ENCODE results near the gene EDDM13. TPM values are rescaled to one million over a fixed set of nuclear protein-coding genes. Genes with fewer than 3 reads are reported as not detected.

The EDDM13 gene
- total RNA-seq, 1 donor from 2014 or later, result not detected

DNA sequence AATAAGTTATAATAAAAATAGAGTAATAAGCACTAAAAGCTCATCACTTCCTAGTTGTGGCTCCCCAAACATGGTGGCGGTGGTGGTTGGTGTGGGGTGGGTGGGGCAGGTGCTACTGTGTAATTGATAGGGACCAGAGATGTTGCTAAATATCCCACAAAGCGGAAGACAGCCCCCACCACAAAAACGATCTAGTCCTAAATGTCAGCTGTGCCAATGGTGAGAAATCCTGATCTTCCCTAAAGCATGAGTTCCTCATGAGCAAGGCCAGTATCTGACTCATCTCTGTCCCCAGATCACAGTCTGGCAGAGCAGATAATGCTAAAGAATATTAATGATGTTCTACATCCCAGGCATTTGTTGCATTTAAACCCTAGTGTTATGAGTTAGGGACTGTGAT lies 1.9 kb upstream of the EDDM13 start:
- Histone ChIP-seq H3K79me2 (ENCODE audit: low read depth) (no peaks in the 10 kb centered on the region), H3F3A (ENCODE audit: low read depth) (no peaks in the 10 kb centered on the region), H3K9me3 (ENCODE audit: low read depth) (no peaks in the 10 kb centered on the region), H3K27ac (no peak overlapping the region), H3K36me3 (no peaks in the 10 kb centered on the region), H3K4me2 (no peak overlapping the region), H2AFZ (replicated peaks) (no peak overlapping the region), H3K27me3 (no peaks in the 10 kb centered on the region), H3K9ac (no peak overlapping the region), H4K20me1 (ENCODE audit: low read depth) (no peaks in the 10 kb centered on the region), H3K4me3 (no peak overlapping the region), H3K4me1 (no peaks in the 10 kb centered on the region)
- TF ChIP-seq EZH2 (IDR thresholded peaks at IDR 0.05) (no peak), CTCF (IDR thresholded peaks at IDR 0.05) (no peak), EZH2phosphoT487 (IDR thresholded peaks at IDR 0.05) (no peak)
- no peak overlapping the region for H3K4me3 Mint-ChIP-seq
- peaks cover 9% of the 10 kb centered on the region for H3K4me1 Mint-ChIP-seq
- no peak overlapping the region for H3K27ac Mint-ChIP-seq
- H3K27me3 Mint-ChIP-seq (ENCODE audit: insufficient read depth, low read depth), result no peaks in the 10 kb centered on the region
- DNase-seq (ENCODE audit: low spot score), result no peak
- H3K9me3 Mint-ChIP-seq, result no peaks in the 10 kb centered on the region
- H3K36me3 Mint-ChIP-seq, result peaks cover 2% of the 10 kb centered on the region

GRCh38 chr19:56271151-56271550 lies 1.4 kb upstream of the EDDM13 start:
- TF ChIP-seq EZH2 (IDR thresholded peaks at IDR 0.05) (no peak), CTCF (IDR thresholded peaks at IDR 0.05) (no peak), EZH2phosphoT487 (IDR thresholded peaks at IDR 0.05) (no peak)
- H3K4me3 Mint-ChIP-seq, result no peak overlapping the region
- no peaks in the 10 kb centered on the region for H3F3A ChIP-seq (ENCODE audit: low read depth)
- H2AFZ ChIP-seq (replicated peaks), result no peak overlapping the region
- H3K9ac ChIP-seq, result no peak overlapping the region
- H3K4me1 Mint-ChIP-seq, result peaks cover 9% of the 10 kb centered on the region
- no peak overlapping the region for H3K27ac Mint-ChIP-seq
- H3K36me3 Mint-ChIP-seq, result peaks cover 5% of the 10 kb centered on the region
- no peaks in the 10 kb centered on the region for H3K27me3 Mint-ChIP-seq (ENCODE audit: insufficient read depth, low read depth)
- H3K4me1 ChIP-seq, result no peaks in the 10 kb centered on the region
- H3K79me2 ChIP-seq (ENCODE audit: low read depth), result no peaks in the 10 kb centered on the region
- H3K4me3 ChIP-seq, result no peak overlapping the region
- no peaks in the 10 kb centered on the region for H3K36me3 ChIP-seq
- H3K9me3 ChIP-seq (ENCODE audit: low read depth), result no peaks in the 10 kb centered on the region
- DNase-seq (ENCODE audit: low spot score), result no peak
- H3K27ac ChIP-seq, result no peak overlapping the region
- no peak overlapping the region for H3K4me2 ChIP-seq
- H4K20me1 ChIP-seq (ENCODE audit: low read depth), result no peaks in the 10 kb centered on the region
- H3K9me3 Mint-ChIP-seq, result no peaks in the 10 kb centered on the region
- H3K27me3 ChIP-seq, result no peaks in the 10 kb centered on the region

GRCh38 chr19:56273563-56274117 lies 1.1 kb downstream of the EDDM13 start:
- Mint-ChIP-seq H3K9me3 (peaks cover 4% of the 10 kb centered on the region), H3K27me3 (ENCODE audit: insufficient read depth, low read depth) (no peaks in the 10 kb centered on the region), H3K4me3 (no peak overlapping the region), H3K4me1 (peaks cover 7% of the 10 kb centered on the region), H3K36me3 (peaks cover 10% of the 10 kb centered on the region), H3K27ac (no peak overlapping the region)
- no peak overlapping the region for H3K4me3 ChIP-seq
- H3K9me3 ChIP-seq (ENCODE audit: low read depth), result no peaks in the 10 kb centered on the region
- H3K36me3 ChIP-seq, result no peaks in the 10 kb centered on the region
- no peaks in the 10 kb centered on the region for H4K20me1 ChIP-seq (ENCODE audit: low read depth)
- no peaks in the 10 kb centered on the region for H3K79me2 ChIP-seq (ENCODE audit: low read depth)
- H2AFZ ChIP-seq (replicated peaks), result no peak overlapping the region
- DNase-seq (ENCODE audit: low spot score), result no peak
- H3K27me3 ChIP-seq, result no peaks in the 10 kb centered on the region
- H3F3A ChIP-seq (ENCODE audit: low read depth), result no peaks in the 10 kb centered on the region
- H3K9ac ChIP-seq, result no peak overlapping the region
- no peaks in the 10 kb centered on the region for H3K4me1 ChIP-seq
- TF ChIP-seq CTCF (IDR thresholded peaks at IDR 0.05) (no peak), EZH2 (IDR thresholded peaks at IDR 0.05) (no peak), EZH2phosphoT487 (IDR thresholded peaks at IDR 0.05) (no peak)
- no peak overlapping the region for H3K4me2 ChIP-seq
- no peak overlapping the region for H3K27ac ChIP-seq
